ENCODE measurements around the gene LMF1. TPM values are rescaled to one million over a fixed set of nuclear protein-coding genes. Genes with fewer than 3 reads are reported as not detected.

Gene LMF1
- total RNA-seq, 2 donors from 2014 or later: 26.9 to 33.2 TPM

- Mint-ChIP-seq H3K27me3 (ENCODE audit: low read depth) (no peaks in the 10 kb centered on the region), H3K4me1 (ENCODE audit: low read depth) (peaks cover 15% of the 10 kb centered on the region), H3K36me3 (ENCODE audit: insufficient read depth in 2 of 2) (peaks cover 1 to 2% of the 10 kb centered on the region in 2 donors), H3K27ac (no peak overlapping the region), H3K4me3 (no peak overlapping the region), H3K9me3 (no peaks in the 10 kb centered on the region)
- DNase-seq (no peak), ATAC-seq (replicated peaks in 1 of 2) (no peak)
Measured at GRCh38 chr16:803754-804080, 167.1 kb downstream of the LMF1 start.

Other genes starting within 250 kb of the LMF1 start
- gene ANTKMT, start 249.8 kb downstream of the LMF1 start, total RNA-seq: 10 to 100 TPM; 36.4 to 36.9 TPM
- gene CCDC78, start 244.5 kb downstream of the LMF1 start, total RNA-seq: 1 to 10 TPM; 3.0 to 3.9 TPM
- 10 to 100 TPM; 11.4 to 17.6 TPM for gene HAGHL, start 243.9 kb downstream of the LMF1 start, total RNA-seq
- 10 to 100 TPM; 38.0 to 40.6 TPM for gene CIAO3, start 230.0 kb downstream of the LMF1 start, total RNA-seq
- not detected for gene MSLN, start 210.2 kb downstream of the LMF1 start, total RNA-seq
- gene RPUSD1, start 182.6 kb downstream of the LMF1 start, total RNA-seq: 10 to 100 TPM; 14.0 to 22.7 TPM
- 10 to 100 TPM; 74.5 to 97.8 TPM for gene CHTF18, start 182.4 kb downstream of the LMF1 start, total RNA-seq
- gene GNG13, start 170.2 kb downstream of the LMF1 start, total RNA-seq: not detected
- gene SOX8, start 10.8 kb upstream of the LMF1 start, total RNA-seq: 1 to 10 TPM; 1.8 to 2.1 TPM
- gene SSTR5, start 101.8 kb upstream of the LMF1 start, total RNA-seq: not detected
- not detected for gene C1QTNF8, start 125.3 kb upstream of the LMF1 start, total RNA-seq
- under 1 TPM; 0.48 to 0.79 TPM for gene CACNA1H, start 182.1 kb upstream of the LMF1 start, total RNA-seq